Muscle of arm (tissue), 12 donors: ENCODE data around the gene TNNC1. TPM values are rescaled to one million over a fixed set of nuclear protein-coding genes. Genes with fewer than 3 reads are reported as not detected.
A peak's percentile ranks its signal among the peaks of the same experiment; 100 is the strongest.

Experiments used
- DNase-seq: peaks from one replicate; pipeline ENCODE4 v3.0.0-alpha.2; 2013
- polyA plus RNA-seq, 12 donors: library from polyadenylated mRNA; unstranded; fragments of 120-200 nt; gene quantifications; one replicate each; pipeline ENCODE4 v1.2.1, GENCODE V29; 2013; ENCODE audit not compliant: insufficient read length in 12 of 12

The TNNC1 gene
- polyA plus RNA-seq, 12 donors: 327 to 1,063 (median 707) TPM

- DNase-seq: no peak
Measured at GRCh38 chr3:52433328-52433995, 20.4 kb downstream of the TNNC1 start.

GRCh38 chr3:52432691-52433141, 21.1 kb downstream of the TNNC1 start:
- no peak for DNase-seq

GRCh38 chr3:52432225-52432624, 21.6 kb downstream of the TNNC1 start:
- no peak for DNase-seq

GRCh38 chr3:52431459-52432223, 22.2 kb downstream of the TNNC1 start:
- no peak for DNase-seq

GRCh38 chr3:52430416-52430810, 23.4 kb downstream of the TNNC1 start:
- DNase-seq: no peak

- no peak for DNase-seq
Measured at GRCh38 chr3:52429779-52430415, 23.9 kb downstream of the TNNC1 start.

GRCh38 chr3:52429031-52429430, 24.8 kb downstream of the TNNC1 start:
- no peak for DNase-seq

GRCh38 chr3:52428151-52429005, 25.5 kb downstream of the TNNC1 start:
- peak; percentile 82 for DNase-seq

GRCh38 chr3:52423173-52423572, 30.7 kb downstream of the TNNC1 start:
- no peak for DNase-seq

- no peak for DNase-seq
Measured at GRCh38 chr3:52422669-52423068, 31.2 kb downstream of the TNNC1 start.

- no peak for DNase-seq
Measured at GRCh38 chr3:52420388-52420787, 33.5 kb downstream of the TNNC1 start.

GRCh38 chr3:52415800-52416199, 38.0 kb downstream of the TNNC1 start:
- no peak for DNase-seq

GRCh38 chr3:52408466-52408865, 45.4 kb downstream of the TNNC1 start:
- DNase-seq: no peak

- DNase-seq: no peak
Measured at GRCh38 chr3:52407779-52408178, 46.1 kb downstream of the TNNC1 start.

GRCh38 chr3:52406791-52407510, 46.9 kb downstream of the TNNC1 start:
- no peak for DNase-seq

GRCh38 chr3:52406231-52406661, 47.6 kb downstream of the TNNC1 start:
- DNase-seq: no peak

- DNase-seq: no peak
Measured at GRCh38 chr3:52405601-52406110, 48.2 kb downstream of the TNNC1 start.

- DNase-seq: no peak
Measured at GRCh38 chr3:52405066-52405465, 48.8 kb downstream of the TNNC1 start.

- no peak for DNase-seq
Measured at GRCh38 chr3:52404391-52404790, 49.5 kb downstream of the TNNC1 start.

GRCh38 chr3:52403955-52404354, 49.9 kb downstream of the TNNC1 start:
- DNase-seq: no peak

- no peak for DNase-seq
Measured at GRCh38 chr3:52403271-52403841, 50.5 kb downstream of the TNNC1 start.
